Liver (tissue), 9 donors: ENCODE data around the gene UGT1A7. TPM values are rescaled to one million over a fixed set of nuclear protein-coding genes. Genes with fewer than 3 reads are reported as not detected.
A peak's percentile ranks its signal among the peaks of the same experiment; 100 is the strongest.

ENCODE experiments used
- DNase-seq: peaks from one replicate; pipeline ENCODE4 v3.0.0-alpha.2; 2017; ENCODE audit warnings: low spot score
- H3K27ac ChIP-seq, 2 donors: one replicate each; pipeline ENCODE4 v1.7.0; 2013; ENCODE audit warnings: inconsistent platforms in 2 of 2, low read length in 2 of 2, control low read depth in 1 of 2, low read depth in 1 of 2, mild to moderate bottlenecking in 1 of 2
- H3K27me3 ChIP-seq, 4 donors: one replicate each; pipeline versions ENCODE4 v1.6.1 to v1.7.0; 2013; ENCODE audit warnings: low read length in 3 of 4, inconsistent platforms in 1 of 4, mild to moderate bottlenecking in 1 of 4, moderate library complexity in 1 of 4; ENCODE audit not compliant: control insufficient read depth in 4 of 4, insufficient read depth in 4 of 4
- H3K36me3 ChIP-seq, 4 donors: one replicate each; pipeline versions ENCODE4 v1.6.1 to v1.7.0; 2013; ENCODE audit warnings: low read length in 3 of 4, mild to moderate bottlenecking in 3 of 4, low read depth in 1 of 4, moderate library complexity in 1 of 4; ENCODE audit not compliant: control insufficient read depth in 4 of 4, insufficient read depth in 3 of 4
- H3K4me1 ChIP-seq, 4 donors: one replicate each; pipeline versions ENCODE4 v1.6.1 to v1.7.0; 2013; ENCODE audit warnings: low read length in 3 of 4, mild to moderate bottlenecking in 3 of 4, moderate library complexity in 1 of 4; ENCODE audit not compliant: control insufficient read depth in 4 of 4, insufficient read depth in 4 of 4
- H3K4me3 ChIP-seq, 3 donors: one replicate each; pipeline versions ENCODE4 v1.6.1 to v1.7.0; 2013; ENCODE audit warnings: low read length in 3 of 3, control low read depth in 1 of 3, low read depth in 1 of 3, mild to moderate bottlenecking in 1 of 3
- H3K9ac ChIP-seq, 2 donors: one replicate each; pipeline ENCODE4 v1.7.0; 2013; ENCODE audit warnings: low read length in 2 of 2, mild to moderate bottlenecking in 2 of 2, moderate library complexity in 2 of 2, control low read depth in 1 of 2, low read depth in 1 of 2
- H3K9me3 ChIP-seq, 4 donors: one replicate each; pipeline versions ENCODE4 v1.6.1 to v1.7.0; 2013; ENCODE audit warnings: low read length in 3 of 4; ENCODE audit not compliant: control insufficient read depth in 4 of 4
- ATF3 ChIP-seq: IDR thresholded peaks from 2 replicates; pipeline ENCODE4 v1.6.1; 2016; ENCODE audit warnings: antibody characterized with exemption
- CTCF ChIP-seq: fragments of 150-350 bp; IDR thresholded peaks from 2 replicates; pipeline ENCODE4 v1.5.1; 2017; ENCODE audit warnings: improper control_type of control experiment, low read depth, low read length; ENCODE audit not compliant: missing input control
- EGR1 ChIP-seq, 2 donors: IDR thresholded peaks; 2 replicates each; pipeline ENCODE4 v1.6.1; 2016 to 2018; ENCODE audit warnings: antibody characterized with exemption in 2 of 2, low read depth in 2 of 2
- FOXA1 ChIP-seq: IDR thresholded peaks from 2 replicates; pipeline ENCODE4 v1.6.1; 2016; ENCODE audit warnings: antibody characterized with exemption
- FOXA2 ChIP-seq: IDR thresholded peaks from 2 replicates; pipeline ENCODE4 v1.6.1; 2016; ENCODE audit warnings: antibody characterized with exemption
- GABPA ChIP-seq, 2 donors: IDR thresholded peaks in 1 of 2; conservative IDR thresholded peaks in 1 of 2; 2 replicates each; pipeline ENCODE4 v1.6.1; 2016; ENCODE audit warnings: antibody characterized with exemption in 2 of 2, mild to moderate bottlenecking in 1 of 2, moderate library complexity in 1 of 2
- HNF4A ChIP-seq, 2 donors: conservative IDR thresholded peaks; 2 replicates each; pipeline ENCODE4 v1.6.1; 2016; ENCODE audit warnings: antibody characterized with exemption in 2 of 2, mild to moderate bottlenecking in 2 of 2
- HNF4G ChIP-seq: IDR thresholded peaks from 2 replicates; pipeline ENCODE4 v1.6.1; 2016; ENCODE audit warnings: antibody characterized with exemption
- JUND ChIP-seq, 2 donors: IDR thresholded peaks; 2 replicates each; pipeline ENCODE4 v1.6.1; 2016; ENCODE audit warnings: antibody characterized with exemption in 2 of 2
- MAX ChIP-seq: IDR thresholded peaks from 2 replicates; pipeline ENCODE4 v1.6.1; 2016; ENCODE audit warnings: antibody characterized with exemption
- NR2F2 ChIP-seq: IDR thresholded peaks from 2 replicates; pipeline ENCODE4 v1.6.1; 2016; ENCODE audit warnings: antibody characterized with exemption
- RAD21 ChIP-seq, 2 donors: IDR thresholded peaks; 2 replicates each; pipeline ENCODE4 v1.6.1; 2016; ENCODE audit warnings: antibody characterized with exemption in 2 of 2, mild to moderate bottlenecking in 2 of 2
- RXRA ChIP-seq, 2 donors: IDR thresholded peaks; 2 replicates each; pipeline ENCODE4 v1.6.1; 2017 to 2018; ENCODE audit warnings: antibody characterized with exemption in 2 of 2, mild to moderate bottlenecking in 1 of 2
- SP1 ChIP-seq: IDR thresholded peaks from 2 replicates; pipeline ENCODE4 v1.6.1; 2018; ENCODE audit warnings: antibody characterized with exemption, mild to moderate bottlenecking
- YY1 ChIP-seq: IDR thresholded peaks from 2 replicates; pipeline ENCODE4 v1.6.1; 2016; ENCODE audit warnings: antibody characterized with exemption, mild to moderate bottlenecking
- ZBTB33 ChIP-seq: IDR thresholded peaks from 2 replicates; pipeline ENCODE4 v1.6.1; 2016; ENCODE audit warnings: antibody characterized with exemption
- WGBS: extraction: QIAGEN DNeasy Blood & Tissue Kit; methylation state at CpG from one replicate; pipeline ENCODE4 v1.1.7; 2013; 5-methylcytosine and 5-hydroxymethylcytosine counted together
- polyA plus RNA-seq, 2 donors: library from polyadenylated mRNA; stranded (reverse) in 1 of 2; unstranded in 1 of 2; fragments of 200-250 nt in 1 of 2; fragments of >200 nt in 1 of 2; fragmentation: Nextera tagmentation in 1 of 2; extraction: Ambion mirVana in 1 of 2; gene quantifications; one replicate each; pipeline versions ENCODE4 v1.2.1 to v1.2.3, GENCODE V29; 2013 to 2015
- total RNA-seq, 2 donors: library from RNA; depleted of rRNA; stranded (reverse); fragments of >200 nt; gene quantifications; one replicate each; pipeline ENCODE4 v1.2.3, GENCODE V29; 2014
- donor health status: healthy.
- donor health status: healthy.
- donor health status: healthy.
- donor health status: healthy.
- donor health status: healthy.

UGT1A7 gene
- total and polyA plus RNA-seq, 4 donors = 0.02 to 2.2 (median 0.38) TPM; not detected in 1

- Histone ChIP-seq H3K36me3 (no peaks in the 10 kb centered on the region), H3K9me3 (no peaks in the 10 kb centered on the region), H3K4me3 (no peak overlapping the region), H3K4me1 (no peaks in the 10 kb centered on the region), H3K27me3 (no peaks in the 10 kb centered on the region), H3K9ac (no peak overlapping the region), H3K27ac (no peak overlapping the region)
- DNase-seq = peak; percentile 20
- no peak for TF ChIP-seq NR2F2
- no peak for TF ChIP-seq RAD21 (IDR thresholded peaks at IDR 0.05)
- no peak for TF ChIP-seq ZBTB33
- TF ChIP-seq SP1 = no peak
- TF ChIP-seq FOXA1 = no peak
- TF ChIP-seq ATF3 = no peak
- TF ChIP-seq MAX = no peak
- TF ChIP-seq EGR1 (IDR thresholded peaks at IDR 0.05; ENCODE audit: low read depth in 2 of 2) = no peak
- TF ChIP-seq GABPA (IDR thresholded peaks at IDR 0.05 in 1 of 2, conservative IDR thresholded peaks at IDR 0.05 in 1 of 2) = no peak
- no peak for TF ChIP-seq JUND (IDR thresholded peaks at IDR 0.05)
- TF ChIP-seq CTCF = no peak
- TF ChIP-seq HNF4G = no peak
- no peak for TF ChIP-seq RXRA (IDR thresholded peaks at IDR 0.05)
- WGBS = 72% methylated on average over 5 of the region's 5 CpGs
Observed at GRCh38 chr2:233799716-233800115, 118.0 kb downstream of the UGT1A7 start.

GRCh38 chr2:233800208-233800607 lies 118.5 kb downstream of the UGT1A7 start:
- Histone ChIP-seq H3K27me3 (no peaks in the 10 kb centered on the region), H3K9ac (no peak overlapping the region), H3K4me1 (no peaks in the 10 kb centered on the region), H3K36me3 (no peaks in the 10 kb centered on the region), H3K9me3 (no peaks in the 10 kb centered on the region), H3K27ac (no peak overlapping the region), H3K4me3 (no peak overlapping the region)
- WGBS = 80% methylated on average over 7 of the region's 7 CpGs
- DNase-seq = peak; percentile 12
- TF ChIP-seq RAD21 (IDR thresholded peaks at IDR 0.05) (no peak), SP1 (no peak), FOXA1 (no peak), HNF4A (conservative IDR thresholded peaks at IDR 0.05) (no peak), YY1 (no peak), FOXA2 (no peak), RXRA (IDR thresholded peaks at IDR 0.05) (no peak)
